Colonic mucosa (tissue), 4 donors: ENCODE data around the gene NQO1. TPM values are rescaled to one million over a fixed set of nuclear protein-coding genes. Genes with fewer than 3 reads are reported as not detected.
"Not testable (repeated sequence)": the region's sequence is repeated elsewhere in the genome, so short reads cannot be mapped to it uniquely, and the experiment has no call there.

ENCODE experiments used
- DNase-seq: peaks from one replicate; pipeline ENCODE4 v3.0.0-alpha.2; 2020
- H3K27ac ChIP-seq: fragments of 200-600 bp; one replicate; pipeline ENCODE4 v1.8.0; 2021
- H3K27me3 ChIP-seq: fragments of 200-600 bp; one replicate; pipeline ENCODE4 v1.8.0; 2021
- H3K36me3 ChIP-seq: fragments of 200-600 bp; one replicate; pipeline ENCODE4 v1.8.0; 2021
- H3K4me1 ChIP-seq: fragments of 200-600 bp; one replicate; pipeline ENCODE4 v1.8.0; 2021; ENCODE audit warnings: mild to moderate bottlenecking
- H3K4me3 ChIP-seq: fragments of 200-600 bp; one replicate; pipeline ENCODE4 v1.8.0; 2021
- H3K9ac ChIP-seq, 2 donors: one replicate each; pipeline ENCODE4 v1.7.0; 2013; ENCODE audit warnings: control low read depth in 2 of 2, low read depth in 2 of 2, low read length in 2 of 2
- H3K9me3 ChIP-seq: fragments of 200-600 bp; one replicate; pipeline ENCODE4 v1.8.0; 2021
- CTCF ChIP-seq: fragments of 200-600 bp; IDR thresholded peaks from one replicate; pipeline ENCODE4 v1.8.0; 2022; ENCODE audit warnings: antibody characterized with exemption, mild to moderate bottlenecking
- intact Hi-C: fragments of 100-400 bp; cut with DNase I; formaldehyde crosslinking; loops from one replicate; pipeline ENCODE4 v1.14.1; 2022
- total RNA-seq, 2 donors: library from RNA; stranded (reverse); fragmentation: NEBNext Ultra II Directional in 1 of 2; extraction: Animal tissue kit (Norgen Biotek cat#: 25700) in 1 of 2; gene quantifications; one replicate each; pipeline ENCODE4 v1.2.1, GENCODE V29; 2021
- donor health status: healthy.
- donor health status: DM: no; HTN: no; CAD: no.
- donor health status: DM: no; HTN: no; CAD: no.

The NQO1 gene
- total RNA-seq, 2 donors from 2014 or later = 94.6 to 134 TPM

DNA sequence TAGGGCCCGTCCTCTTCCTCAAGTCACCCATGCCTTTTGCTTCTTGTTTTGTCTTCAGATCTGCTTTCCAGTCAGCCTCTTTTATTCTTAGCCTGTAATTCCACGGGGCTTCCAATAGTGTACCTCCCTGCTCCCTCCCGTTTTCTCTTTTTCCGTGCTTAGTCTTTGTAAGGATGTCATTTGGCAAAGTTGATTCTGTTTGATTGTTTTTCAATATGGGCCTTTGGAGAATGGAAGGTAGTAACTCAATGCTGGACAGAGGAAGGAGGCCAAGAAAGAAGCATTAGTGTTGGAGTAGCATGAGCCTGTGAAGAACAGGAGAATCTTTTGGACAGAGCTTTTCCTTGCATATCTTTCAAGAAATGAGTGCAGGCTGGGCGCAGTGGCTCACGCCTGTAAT, 42.3 kb upstream of the NQO1 start:
- H3K4me3 ChIP-seq = no peak overlapping the region
- H3K9me3 ChIP-seq = no peaks in the 10 kb centered on the region
- H3K36me3 ChIP-seq = no peaks in the 10 kb centered on the region
- no peak overlapping the region for H3K27ac ChIP-seq
- H3K9ac ChIP-seq = no peak overlapping the region
- intact Hi-C loops = no loop called here
- TF ChIP-seq CTCF = no peak
- H3K4me1 ChIP-seq = peaks cover under 1% of the 10 kb centered on the region
- no peak for DNase-seq
- H3K27me3 ChIP-seq = no peaks in the 10 kb centered on the region

DNA sequence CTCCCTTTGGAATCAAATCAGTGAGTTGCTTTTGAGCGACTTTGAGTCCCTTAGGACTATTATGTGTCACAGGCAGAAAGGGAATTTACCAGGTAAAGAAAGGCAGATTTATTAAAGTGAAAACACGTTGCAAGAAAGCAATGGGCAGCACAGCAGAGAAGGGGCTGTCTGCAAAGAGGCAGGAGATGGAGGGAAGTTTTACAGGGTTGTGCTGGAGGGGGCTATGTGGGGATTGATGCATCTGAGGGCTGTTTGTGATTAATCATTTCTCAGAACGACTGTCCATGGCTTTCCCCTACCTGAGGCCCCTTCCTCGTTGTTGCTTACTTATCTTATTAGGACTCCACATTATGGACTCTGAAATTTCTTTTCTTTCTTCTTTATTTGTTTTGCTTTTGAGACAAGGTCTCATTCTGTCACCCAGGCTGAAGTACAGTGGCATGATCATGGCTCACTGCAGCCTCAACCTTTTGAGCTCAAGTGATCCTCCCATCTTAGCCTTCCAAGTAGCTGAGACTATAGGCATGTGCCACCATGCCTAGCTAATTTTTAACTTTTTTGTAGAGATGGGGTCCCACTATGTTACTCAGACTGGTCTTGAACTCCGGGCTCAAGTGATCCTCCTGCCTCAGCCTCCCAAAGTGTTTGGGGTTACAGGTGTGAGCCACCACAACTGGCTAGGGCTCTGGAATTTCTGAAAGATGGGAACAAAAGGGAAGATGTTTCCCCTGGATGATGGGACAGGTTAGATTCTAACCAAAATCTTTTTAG, 41.3 kb upstream of the NQO1 start:
- peaks cover 4% of the 10 kb centered on the region for H3K4me1 ChIP-seq
- no peaks in the 10 kb centered on the region for H3K36me3 ChIP-seq
- no peak for DNase-seq
- H3K9ac ChIP-seq = no peak overlapping the region
- H3K27ac ChIP-seq = no peak overlapping the region
- H3K9me3 ChIP-seq = no peaks in the 10 kb centered on the region
- H3K4me3 ChIP-seq = no peak overlapping the region
- H3K27me3 ChIP-seq = no peaks in the 10 kb centered on the region
- intact Hi-C loops = no loop called here
- no peak for TF ChIP-seq CTCF

DNA sequence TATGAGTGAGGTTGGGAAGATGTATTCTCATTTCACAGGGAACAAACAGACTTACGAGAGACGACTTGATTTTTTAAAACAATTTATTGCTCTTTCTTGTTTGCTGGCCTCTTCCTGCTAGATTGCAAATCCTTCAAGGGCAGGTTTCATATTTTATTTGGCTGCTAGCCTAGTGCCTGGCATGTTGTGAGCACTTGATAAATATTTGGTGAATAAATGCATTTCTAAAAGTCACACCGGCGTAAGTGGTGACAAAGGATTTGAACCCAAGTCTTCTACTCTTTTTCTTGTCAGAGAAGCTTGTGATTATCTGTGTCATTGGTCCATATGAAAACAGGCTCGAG, 37.2 kb upstream of the NQO1 start:
- H3K27me3 ChIP-seq = no peaks in the 10 kb centered on the region
- H3K9ac ChIP-seq = peak overlapping the region; percentile 29 to 99
- peak overlapping the region; percentile 91 for H3K4me3 ChIP-seq
- intact Hi-C loops = no loop called here
- no peak for TF ChIP-seq CTCF
- peaks cover 4% of the 10 kb centered on the region for H3K4me1 ChIP-seq
- no peak for DNase-seq
- H3K9me3 ChIP-seq = no peaks in the 10 kb centered on the region
- no peaks in the 10 kb centered on the region for H3K36me3 ChIP-seq
- H3K27ac ChIP-seq = peak overlapping the region; percentile 90

DNA sequence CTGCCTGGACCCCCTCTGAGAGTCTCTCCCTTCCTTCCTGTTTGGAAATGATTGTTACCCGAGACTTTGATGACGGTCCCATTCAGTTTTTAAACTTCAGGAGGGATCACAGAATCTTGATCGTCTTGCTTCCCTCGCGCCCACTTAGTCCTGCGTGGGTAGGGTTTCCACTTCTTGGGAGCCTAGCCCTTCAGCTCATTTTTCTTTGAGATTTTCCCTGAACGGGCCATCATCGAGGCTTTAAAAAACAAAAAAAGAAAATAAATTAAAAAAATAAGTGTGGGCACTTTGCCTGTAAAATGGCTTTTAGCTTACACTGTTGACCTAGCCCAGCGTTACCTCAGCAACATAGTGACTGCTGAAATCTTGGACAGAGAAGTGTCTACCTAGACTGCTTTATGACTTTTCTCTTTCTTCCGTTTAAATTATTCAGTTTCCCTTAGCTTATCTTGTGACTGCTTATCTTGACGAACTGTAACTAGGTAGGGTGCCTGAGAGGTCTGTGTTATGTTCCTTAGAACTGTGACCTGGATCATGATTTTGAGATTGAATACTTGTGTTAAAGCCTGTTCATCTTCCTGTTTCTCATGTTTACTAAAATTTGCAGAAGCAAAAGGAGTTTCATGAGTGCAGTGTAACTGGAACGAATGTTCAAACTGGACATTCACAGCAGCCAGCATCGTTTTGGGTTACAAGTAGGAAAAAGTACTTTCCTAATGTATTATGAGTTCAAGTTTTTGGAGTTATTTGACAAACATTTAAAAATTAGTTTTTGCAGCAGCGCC, 36.6 kb upstream of the NQO1 start:
- Histone ChIP-seq H3K4me1 (peaks cover 4% of the 10 kb centered on the region), H3K27me3 (no peaks in the 10 kb centered on the region), H3K9ac (peak overlapping the region; percentile 96 to 99), H3K9me3 (no peaks in the 10 kb centered on the region), H3K36me3 (no peaks in the 10 kb centered on the region), H3K27ac (peak overlapping the region; percentile 90), H3K4me3 (peak overlapping the region; percentile 91)
- peak; percentile 40 for DNase-seq
- no peak for TF ChIP-seq CTCF
- intact Hi-C loops = no loop called here

DNA sequence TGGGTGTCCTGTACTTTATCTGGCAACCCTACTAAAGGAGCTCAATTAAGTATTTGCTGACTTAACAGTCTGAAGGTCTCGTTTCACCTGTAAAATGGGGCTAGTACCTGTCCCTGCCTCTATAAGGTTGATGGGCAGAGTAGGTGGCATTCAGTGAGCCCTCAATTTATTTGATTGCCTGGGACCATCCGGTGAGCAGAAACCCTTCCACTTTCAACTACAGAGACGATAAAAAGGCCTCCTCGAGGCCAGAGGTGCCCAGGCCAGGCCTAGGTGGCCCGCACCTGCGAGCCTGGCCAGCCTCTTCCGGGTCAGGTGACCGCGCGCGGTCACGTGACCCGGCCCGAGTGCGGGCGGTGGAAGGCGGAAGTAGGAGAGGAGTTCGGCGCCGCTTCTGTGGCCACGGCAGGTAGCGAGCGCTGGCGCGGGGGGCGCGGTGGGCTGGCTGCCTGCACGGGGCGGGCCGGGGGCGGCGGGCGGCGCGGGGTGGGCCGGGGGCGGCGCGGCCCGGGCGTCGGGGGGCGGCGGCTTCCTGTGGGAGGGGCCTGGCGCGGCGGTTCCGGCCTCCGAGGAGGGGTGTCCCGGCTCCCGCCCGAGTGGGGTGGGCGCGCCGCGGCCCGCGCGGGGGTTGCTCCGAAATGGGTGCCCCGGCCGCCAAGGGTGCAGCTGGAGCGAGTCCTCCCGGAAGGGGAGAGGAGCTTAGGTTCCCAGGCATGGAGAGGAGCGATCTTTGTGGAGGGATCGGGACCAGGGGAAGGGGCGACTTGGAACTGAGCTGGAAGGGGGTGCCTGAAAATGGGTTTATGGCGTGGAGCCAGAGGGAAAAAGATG, 35.8 kb upstream of the NQO1 start, which contains the start of gene WWP2:
WWP2 (plus strand) TSS at position 350 of the 831 bp plus-strand sequence. CDS start 24,679 bp downstream, outside the sequence.
- H3K27me3 ChIP-seq = no peaks in the 10 kb centered on the region
- intact Hi-C loops = no loop called here
- peak within 1 kb of the TSS; percentile 90 for H3K27ac ChIP-seq
- H3K9me3 ChIP-seq = no peaks in the 10 kb centered on the region
- no peak for TF ChIP-seq CTCF
- H3K36me3 ChIP-seq = no peaks in the 10 kb centered on the region
- peak within 1 kb of the TSS; percentile 91 for H3K4me3 ChIP-seq
- peak; percentile 75 for DNase-seq
- peak within 1 kb of the TSS; percentile 96 to 99 for H3K9ac ChIP-seq
- peaks cover 4% of the 10 kb centered on the region for H3K4me1 ChIP-seq

DNA sequence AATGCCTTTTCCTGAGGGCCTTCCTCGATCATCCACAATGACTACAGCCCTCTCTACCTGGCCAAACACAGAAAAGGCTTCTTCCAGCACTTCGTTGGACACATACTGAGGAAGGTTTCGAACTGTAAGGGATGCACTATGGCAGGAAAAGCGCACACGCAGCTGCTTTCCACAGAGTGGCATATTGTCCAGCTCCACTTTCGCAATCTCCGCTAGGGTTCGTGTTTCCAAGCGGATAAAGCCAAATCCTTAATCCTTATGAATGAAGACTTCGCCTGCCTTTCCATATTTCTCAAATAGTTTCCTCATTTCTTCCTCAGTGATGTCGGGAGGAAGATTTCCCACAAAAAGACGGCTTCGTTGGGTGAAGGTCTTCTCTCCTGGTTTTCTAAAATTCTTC, 31.0 kb upstream of the NQO1 start:
- H3K9me3 ChIP-seq, H3K4me1 ChIP-seq, H3K27ac ChIP-seq, intact Hi-C loops, H3K36me3 ChIP-seq, H3K4me3 ChIP-seq, DNase-seq, H3K9ac ChIP-seq, H3K27me3 ChIP-seq: not testable (repeated sequence)
